ENCODE data around the gene CD300LD.

GRCh38 chr17:74573169-74573568, 18.9 kb downstream of the CD300LD start:
- no peak for TF ChIP-seq KDM5A (IDR thresholded peaks at IDR 0.05)
- TF ChIP-seq POLR2A (IDR thresholded peaks at IDR 0.05; ENCODE audit: low read length): no peak
- TF ChIP-seq GATA3 (IDR thresholded peaks at IDR 0.05; ENCODE audit: borderline replicate concordance): no peak
- no peak for TF ChIP-seq CTCF (IDR thresholded peaks at IDR 0.05)
- no peak for TF ChIP-seq PHF8 (IDR thresholded peaks at IDR 0.05; ENCODE audit: borderline replicate concordance, low read depth)
- no peak for TF ChIP-seq HDAC2 (IDR thresholded peaks at IDR 0.05)

All from A549 (cell line).